Measurements from ENCODE around the gene PRPSAP1.

PRPSAP1 gene

DNA sequence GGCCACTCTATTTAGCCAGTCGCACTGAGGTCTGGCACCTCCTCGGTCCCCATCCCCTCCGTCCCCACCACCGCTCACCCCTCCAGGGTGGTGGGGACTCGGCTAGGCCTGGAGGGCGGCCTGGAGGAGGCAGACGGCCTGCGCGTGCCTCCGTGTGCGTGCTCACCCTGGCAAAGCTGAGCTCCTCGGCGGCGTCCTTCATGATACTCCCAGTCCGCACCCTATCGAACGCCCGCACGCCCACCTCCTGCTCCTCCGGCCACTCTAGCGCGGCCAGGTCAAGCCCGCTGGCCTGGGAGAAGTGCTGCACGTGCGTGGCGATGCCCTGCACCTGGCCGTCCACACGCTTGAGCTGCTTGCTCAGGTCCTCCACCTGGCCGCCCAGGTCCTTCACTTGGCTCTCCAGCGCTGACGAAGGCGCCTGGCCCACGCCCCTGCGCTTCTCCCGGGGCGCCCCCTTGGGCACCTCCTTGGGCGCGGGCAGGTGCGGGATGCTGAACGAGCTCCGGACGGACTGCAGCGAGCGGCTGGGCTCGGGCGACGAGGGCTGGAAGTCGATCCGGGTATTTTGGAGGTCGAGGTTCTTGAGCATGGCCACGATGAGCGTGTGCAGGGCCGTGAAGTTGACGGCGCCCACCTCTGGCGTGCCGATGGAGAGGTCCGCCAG lies 46.3 kb downstream of the PRPSAP1 start:
- TF ChIP-seq, protein P1, sequence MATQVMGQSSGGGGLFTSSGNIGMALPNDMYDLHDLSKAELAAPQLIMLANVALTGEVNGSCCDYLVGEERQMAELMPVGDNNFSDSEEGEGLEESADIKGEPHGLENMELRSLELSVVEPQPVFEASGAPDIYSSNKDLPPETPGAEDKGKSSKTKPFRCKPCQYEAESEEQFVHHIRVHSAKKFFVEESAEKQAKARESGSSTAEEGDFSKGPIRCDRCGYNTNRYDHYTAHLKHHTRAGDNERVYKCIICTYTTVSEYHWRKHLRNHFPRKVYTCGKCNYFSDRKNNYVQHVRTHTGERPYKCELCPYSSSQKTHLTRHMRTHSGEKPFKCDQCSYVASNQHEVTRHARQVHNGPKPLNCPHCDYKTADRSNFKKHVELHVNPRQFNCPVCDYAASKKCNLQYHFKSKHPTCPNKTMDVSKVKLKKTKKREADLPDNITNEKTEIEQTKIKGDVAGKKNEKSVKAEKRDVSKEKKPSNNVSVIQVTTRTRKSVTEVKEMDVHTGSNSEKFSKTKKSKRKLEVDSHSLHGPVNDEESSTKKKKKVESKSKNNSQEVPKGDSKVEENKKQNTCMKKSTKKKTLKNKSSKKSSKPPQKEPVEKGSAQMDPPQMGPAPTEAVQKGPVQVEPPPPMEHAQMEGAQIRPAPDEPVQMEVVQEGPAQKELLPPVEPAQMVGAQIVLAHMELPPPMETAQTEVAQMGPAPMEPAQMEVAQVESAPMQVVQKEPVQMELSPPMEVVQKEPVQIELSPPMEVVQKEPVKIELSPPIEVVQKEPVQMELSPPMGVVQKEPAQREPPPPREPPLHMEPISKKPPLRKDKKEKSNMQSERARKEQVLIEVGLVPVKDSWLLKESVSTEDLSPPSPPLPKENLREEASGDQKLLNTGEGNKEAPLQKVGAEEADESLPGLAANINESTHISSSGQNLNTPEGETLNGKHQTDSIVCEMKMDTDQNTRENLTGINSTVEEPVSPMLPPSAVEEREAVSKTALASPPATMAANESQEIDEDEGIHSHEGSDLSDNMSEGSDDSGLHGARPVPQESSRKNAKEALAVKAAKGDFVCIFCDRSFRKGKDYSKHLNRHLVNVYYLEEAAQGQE (IDR thresholded peaks at IDR 0.05; ENCODE audit: insufficient read depth in 1 of 2, low read depth in 2 of 2, low read length in 2 of 2) = no peak
- TF ChIP-seq FOXP2 (optimal IDR thresholded peaks at IDR 0.05; ENCODE audit: borderline replicate concordance, extremely low read depth, extremely low read length, insufficient read depth) (no peak), SIN3A (IDR thresholded peaks at IDR 0.05; ENCODE audit: borderline replicate concordance, insufficient read depth, low read length) (no peak), TAF1 (IDR thresholded peaks at IDR 0.05; ENCODE audit: borderline replicate concordance, insufficient read depth, low read length) (no peak), POLR2AphosphoS5 (IDR thresholded peaks at IDR 0.05; ENCODE audit: low read depth, low read length) (no peak)

DNA sequence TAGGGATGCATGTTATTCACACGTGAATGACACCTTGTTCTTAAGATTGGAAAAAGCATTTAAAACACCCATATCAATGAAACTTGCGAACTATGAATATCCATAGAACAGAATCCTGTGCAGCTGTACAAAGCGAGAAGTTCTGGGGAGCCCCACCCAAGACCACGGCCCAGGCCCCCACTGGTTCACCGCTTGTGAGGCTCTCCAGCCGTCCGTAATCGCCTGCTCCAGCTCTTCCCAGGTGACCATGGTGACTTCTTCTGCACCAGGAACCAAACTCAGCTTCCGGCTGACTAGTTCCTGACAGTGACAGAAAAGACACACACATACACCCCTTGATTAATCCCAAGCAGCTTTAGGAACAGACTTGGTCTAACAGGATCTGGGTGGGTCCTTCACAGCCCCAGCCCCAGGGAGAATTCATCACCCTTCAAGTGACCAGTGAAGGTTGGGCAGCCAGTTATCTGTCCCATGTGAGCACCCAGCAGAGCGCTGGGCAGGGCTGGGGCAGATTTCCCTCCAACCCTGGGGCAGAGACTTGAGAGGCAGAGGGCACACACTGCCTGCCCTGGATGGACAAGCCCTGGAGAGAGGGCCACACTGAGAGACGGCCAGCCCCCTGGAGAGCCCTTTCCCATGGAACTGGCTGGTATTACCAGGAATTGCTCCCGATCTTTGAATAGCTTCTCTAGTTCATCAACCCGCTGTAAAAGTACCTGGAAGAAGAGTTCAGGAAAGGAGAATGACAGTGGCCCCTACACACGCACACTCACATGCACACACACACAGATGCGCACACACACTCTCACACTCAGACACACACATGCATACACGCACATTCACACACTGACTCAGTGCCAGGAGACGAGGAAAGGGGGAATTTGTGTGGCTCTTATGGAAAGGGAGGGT lies 49.2 kb downstream of the PRPSAP1 start:
- TF ChIP-seq, protein P1 (IDR thresholded peaks at IDR 0.05; ENCODE audit: insufficient read depth in 1 of 2, low read depth in 2 of 2, low read length in 2 of 2) = no peak
- TF ChIP-seq TAF1 (IDR thresholded peaks at IDR 0.05; ENCODE audit: borderline replicate concordance, insufficient read depth, low read length) (no peak), FOXP2 (optimal IDR thresholded peaks at IDR 0.05; ENCODE audit: borderline replicate concordance, extremely low read depth, extremely low read length, insufficient read depth) (no peak), POLR2AphosphoS5 (IDR thresholded peaks at IDR 0.05; ENCODE audit: low read depth, low read length) (no peak), SIN3A (IDR thresholded peaks at IDR 0.05; ENCODE audit: borderline replicate concordance, insufficient read depth, low read length) (no peak)

DNA sequence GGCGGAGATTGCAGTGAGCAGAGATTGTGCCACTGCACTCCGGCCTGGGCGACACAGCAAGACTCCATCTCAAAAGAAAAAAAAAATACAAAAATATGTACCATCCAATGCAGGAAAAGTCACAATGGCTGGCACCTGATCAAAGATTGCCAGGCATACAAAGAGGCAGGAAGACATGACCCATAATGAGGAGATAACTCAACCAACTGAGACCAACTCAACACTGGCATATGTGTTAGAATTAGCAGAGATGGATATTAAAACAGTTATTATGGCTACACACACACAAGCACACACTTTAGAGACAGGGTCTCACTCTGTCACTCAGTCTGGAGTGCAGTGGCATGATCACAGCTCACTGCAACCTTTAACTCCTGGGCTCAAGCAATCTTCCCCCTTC lies 56.3 kb downstream of the PRPSAP1 start:
- no peak for TF ChIP-seq TAF1 (IDR thresholded peaks at IDR 0.05; ENCODE audit: borderline replicate concordance, insufficient read depth, low read length)
- TF ChIP-seq, protein P1 (IDR thresholded peaks at IDR 0.05; ENCODE audit: insufficient read depth in 1 of 2, low read depth in 2 of 2, low read length in 2 of 2) = no peak
- TF ChIP-seq POLR2AphosphoS5 (IDR thresholded peaks at IDR 0.05; ENCODE audit: low read depth, low read length) = no peak
- no peak for TF ChIP-seq SIN3A (IDR thresholded peaks at IDR 0.05; ENCODE audit: borderline replicate concordance, insufficient read depth, low read length)
- TF ChIP-seq FOXP2 (optimal IDR thresholded peaks at IDR 0.05; ENCODE audit: borderline replicate concordance, extremely low read depth, extremely low read length, insufficient read depth) = no peak

DNA sequence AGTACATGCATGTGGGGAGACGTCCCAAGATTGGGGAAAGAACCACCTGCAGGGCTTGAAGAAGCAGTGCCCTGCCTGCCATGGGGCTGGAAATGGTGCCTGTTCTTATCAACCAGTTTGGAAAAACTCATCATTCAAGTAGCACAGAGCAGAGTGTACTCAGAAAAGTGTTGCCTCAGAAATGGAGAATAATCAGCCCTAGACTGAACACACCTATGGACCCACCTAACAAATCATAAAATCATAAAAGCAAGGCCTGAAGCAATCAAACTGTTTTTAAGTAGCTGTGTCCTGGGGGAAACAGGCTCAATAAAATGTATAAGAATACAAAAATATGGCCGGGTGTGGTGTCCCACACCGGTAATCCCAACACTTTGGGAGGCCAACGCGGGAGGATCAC lies 56.8 kb downstream of the PRPSAP1 start:
- TF ChIP-seq TAF1 (IDR thresholded peaks at IDR 0.05; ENCODE audit: borderline replicate concordance, insufficient read depth, low read length) (no peak), POLR2AphosphoS5 (IDR thresholded peaks at IDR 0.05; ENCODE audit: low read depth, low read length) (no peak), FOXP2 (optimal IDR thresholded peaks at IDR 0.05; ENCODE audit: borderline replicate concordance, extremely low read depth, extremely low read length, insufficient read depth) (no peak), SIN3A (IDR thresholded peaks at IDR 0.05; ENCODE audit: borderline replicate concordance, insufficient read depth, low read length) (no peak)
- TF ChIP-seq, protein P1 (IDR thresholded peaks at IDR 0.05; ENCODE audit: insufficient read depth in 1 of 2, low read depth in 2 of 2, low read length in 2 of 2) = no peak
